Ovary (tissue), 9 donors: ENCODE measurements around the gene MED13. TPM values are rescaled to one million over a fixed set of nuclear protein-coding genes. Genes with fewer than 3 reads are reported as not detected.

ENCODE experiments used
- DNase-seq, 5 donors: peaks; one replicate each; pipeline ENCODE4 v3.0.0-alpha.2; 2019 to 2020
- H3K27ac ChIP-seq, 2 donors: fragments of 200-600 bp; one replicate each; pipeline versions ENCODE4 v1.5.1 to v1.8.0; 2019 to 2022
- H3K27me3 ChIP-seq: fragments of 200-600 bp; one replicate; pipeline ENCODE4 v1.8.0; 2022
- H3K36me3 ChIP-seq: fragments of 200-600 bp; sonication (generic); one replicate; pipeline ENCODE4 v1.5.1; 2019
- H3K4me1 ChIP-seq: one replicate; pipeline ENCODE4 v1.8.1; 2013; ENCODE audit warnings: mild to moderate bottlenecking, moderate library complexity; ENCODE audit not compliant: insufficient read depth
- H3K4me3 ChIP-seq: fragments of 200-600 bp; sonication (generic); one replicate; pipeline ENCODE4 v1.5.1; 2017
- H3K9me3 ChIP-seq, 2 donors: fragments of 200-600 bp in 1 of 2; sonication (generic) in 1 of 2; one replicate each; pipeline versions ENCODE4 v1.5.1 to v1.8.1; 2013 to 2019; ENCODE audit warnings: mild to moderate bottlenecking in 1 of 2, moderate library complexity in 1 of 2
- CTCF ChIP-seq, 3 donors: fragments of 450-650 bp in 2 of 3; fragments of 200-600 bp in 1 of 3; IDR thresholded peaks; one replicate each; pipeline versions ENCODE4 v1.5.1 to v1.8.0; 2016 to 2022; ENCODE audit warnings: antibody characterized with exemption in 3 of 3, mild to moderate bottlenecking in 1 of 3
- EP300 ChIP-seq: sonication (generic); formaldehyde crosslinking; IDR thresholded peaks from one replicate; pipeline ENCODE4 v1.6.1; 2017; ENCODE audit warnings: antibody characterized with exemption
- POLR2A ChIP-seq: fragments of 450-650 bp; IDR thresholded peaks from one replicate; pipeline ENCODE4 v1.6.1; 2017; ENCODE audit warnings: antibody characterized with exemption, mild to moderate bottlenecking, moderate library complexity
- WGBS, 3 donors: extraction: QIAGEN DNeasy Blood & Tissue Kit in 1 of 3; methylation state at CpG; one replicate each; pipeline versions ENCODE4 v1.1.5 to v1.1.7; 2013 to 2017; 5-methylcytosine and 5-hydroxymethylcytosine counted together
- intact Hi-C, 4 donors: fragments of 100-400 bp; cut with DNase I; formaldehyde crosslinking; loops; one replicate each; pipeline versions ENCODE4 v1.11.0 to v1.15.1; 2022 to 2023
- polyA plus RNA-seq, 2 donors: library from polyadenylated mRNA; stranded (reverse); fragments of 200-250 nt in 1 of 2; fragments of 350-450 nt in 1 of 2; fragmentation: Illumina TruSeq in 1 of 2; extraction: RNeasy Lipid Tissue Mini Kit (QIAGEN cat#74804) in 1 of 2; gene quantifications; one replicate each; pipeline ENCODE4 v1.2.3, GENCODE V29; 2013 to 2014
- total RNA-seq, 7 donors: library from RNA; depleted of rRNA in 2 of 7; stranded (reverse); fragments of >200 nt in 2 of 7; fragmentation: NEBNext Ultra II Directional in 3 of 7; extraction: Animal tissue kit (Norgen Biotek cat#: 25700) in 3 of 7; gene quantifications; one replicate each; pipeline versions ENCODE4 v1.1.0 to v1.2.4, GENCODE V29; 2016 to 2023
- donor health status: DM: no; HTN: no; CAD: no; lungs with moderate emphysema.
- donor health status: DM: no; HTN: no; CAD: no.
- donor health status: Bipolar disorder and iron deficiency.
- donor health status: DM: yes; HTN: yes; CAD: no.
- donor health status: DM: no; HTN: no; CAD: no.
- donor health status: DM: yes; HTN: yes; CAD: no.

MED13 gene
- total and polyA plus RNA-seq, 9 donors: 10.4 to 85.1 (median 55.8) TPM

- no peak overlapping the region for H3K4me3 ChIP-seq
- DNase-seq: no peak
- no peaks in the 10 kb centered on the region for H3K27me3 ChIP-seq
- no peaks in the 10 kb centered on the region for H3K4me1 ChIP-seq
- 0 to 1% (median 0%) methylated on average over 1 of the region's 1 CpG for WGBS, 3 donors
- H3K27ac ChIP-seq: no peak overlapping the region
- H3K36me3 ChIP-seq: no peaks in the 10 kb centered on the region
- H3K9me3 ChIP-seq: no peaks in the 10 kb centered on the region
- intact Hi-C loops: no loop called here
- TF ChIP-seq POLR2A (no peak), CTCF (IDR thresholded peaks at IDR 0.05) (no peak), EP300 (no peak)
These were observed 98.9 kb downstream of the MED13 start for GRCh38 chr17:61966191-61966590.

- intact Hi-C loops: no loop called here
- 77 to 83% (median 80%) methylated on average over 4 of the region's 4 CpGs for WGBS, 3 donors
These were observed 109.5 kb downstream of the MED13 start for GRCh38 chr17:61955619-61956018.

GRCh38 chr17:61947367-61948078 is 117.6 kb downstream of the MED13 start:
- no peak for DNase-seq
- WGBS, 3 donors: 81 to 90% (median 83%) methylated on average over 3 of the region's 3 CpGs
- no peaks in the 10 kb centered on the region for H3K36me3 ChIP-seq

More at GRCh38 chr17:61955619-61956018, 109.5 kb downstream of the MED13 start:
- Histone ChIP-seq H3K9me3 (no peaks in the 10 kb centered on the region), H3K4me3 (no peak overlapping the region), H3K4me1 (no peaks in the 10 kb centered on the region), H3K27me3 (no peaks in the 10 kb centered on the region), H3K36me3 (no peaks in the 10 kb centered on the region), H3K27ac (no peak overlapping the region)
- DNase-seq: no peak
- TF ChIP-seq EP300: no peak
- TF ChIP-seq POLR2A: no peak
- TF ChIP-seq CTCF (IDR thresholded peaks at IDR 0.05): no peak

GRCh38 chr17:61946359-61946758 is 118.7 kb downstream of the MED13 start:
- TF ChIP-seq CTCF (IDR thresholded peaks at IDR 0.05) (no peak), EP300 (no peak), POLR2A (no peak)
- Histone ChIP-seq H3K27me3 (no peaks in the 10 kb centered on the region), H3K4me3 (no peak overlapping the region), H3K36me3 (no peaks in the 10 kb centered on the region), H3K27ac (no peak overlapping the region), H3K9me3 (no peaks in the 10 kb centered on the region), H3K4me1 (no peaks in the 10 kb centered on the region)
- 54 to 71% (median 57%) methylated on average over 2 of the region's 2 CpGs for WGBS, 3 donors
- no peak for DNase-seq
- intact Hi-C loops: no loop called here

More at GRCh38 chr17:61947367-61948078, 117.6 kb downstream of the MED13 start:
- H3K27me3 ChIP-seq: no peaks in the 10 kb centered on the region
- no peak overlapping the region for H3K4me3 ChIP-seq
- TF ChIP-seq POLR2A (no peak), CTCF (IDR thresholded peaks at IDR 0.05) (no peak), EP300 (no peak)
- no peaks in the 10 kb centered on the region for H3K4me1 ChIP-seq
- intact Hi-C loops: no loop called here
- H3K9me3 ChIP-seq: no peaks in the 10 kb centered on the region
- no peak overlapping the region for H3K27ac ChIP-seq
